ENCODE data around the gene USP10.

USP10 gene

GRCh38 chr16:84827897-84828296 is 128.1 kb downstream of the USP10 start:
- DNase-seq: no peak

- DNase-seq: no peak
Observed at GRCh38 chr16:84828322-84828721, 128.5 kb downstream of the USP10 start.

Data from NCI-H446 (cell line).